Measurements from ENCODE around the gene LORICRIN.

The LORICRIN gene

DNA sequence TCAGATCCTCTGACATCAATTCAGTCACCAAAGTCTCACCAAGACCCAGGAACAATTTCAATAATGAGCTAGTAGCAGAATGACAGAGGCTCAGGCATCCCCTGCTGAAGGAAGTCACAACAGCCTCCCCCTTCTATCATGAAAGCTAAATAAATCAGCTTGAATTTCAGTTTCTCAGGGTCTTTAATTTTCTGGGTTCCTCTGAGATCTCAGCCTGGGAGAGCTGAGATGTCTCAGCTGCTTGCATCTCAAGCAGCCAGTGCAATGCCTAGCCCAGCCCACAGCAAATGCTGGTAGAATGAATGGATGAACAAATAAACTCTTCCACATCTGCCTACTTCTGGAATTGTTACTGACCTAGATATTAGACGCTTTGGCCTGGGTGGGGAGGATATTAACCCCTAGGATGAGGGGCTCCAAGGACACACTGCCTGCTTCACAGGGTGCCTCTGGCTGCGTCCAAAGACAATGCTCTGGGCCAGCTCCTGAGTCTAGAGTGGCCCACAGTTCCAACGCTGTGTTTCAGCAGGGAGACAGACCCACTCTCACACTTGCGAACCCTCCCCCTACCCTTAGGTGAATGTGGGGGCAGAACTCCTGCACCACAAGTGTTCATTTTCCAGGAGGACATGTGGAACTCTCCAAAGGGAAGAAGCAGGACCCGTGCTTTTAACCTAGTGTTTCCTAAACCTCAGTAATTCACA lies 11.2 kb upstream of the LORICRIN start:
- no peak for DNase-seq (ENCODE audit: low read depth in 3 of 3, low spot score in 1 of 3)

DNA sequence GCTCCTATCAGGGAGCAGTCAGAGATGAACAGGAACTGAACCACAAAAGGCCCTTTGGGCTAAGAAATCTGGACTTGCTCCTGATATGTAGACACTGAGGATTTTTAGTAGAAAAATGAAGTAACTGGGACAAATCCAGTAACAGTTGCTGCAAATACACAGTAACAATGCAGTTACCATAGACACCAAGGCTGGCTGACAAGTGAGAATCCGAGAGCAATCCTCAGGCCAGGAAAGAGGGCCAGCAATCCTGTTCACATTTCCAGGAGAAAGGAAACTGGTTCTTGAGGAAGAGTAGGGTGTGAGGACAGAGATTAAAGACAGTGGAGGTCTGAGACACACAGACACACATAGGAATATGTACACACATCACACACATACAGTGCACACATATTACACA lies 9.3 kb upstream of the LORICRIN start:
- no peak for DNase-seq (ENCODE audit: low read depth in 3 of 3, low spot score in 1 of 3)

DNA sequence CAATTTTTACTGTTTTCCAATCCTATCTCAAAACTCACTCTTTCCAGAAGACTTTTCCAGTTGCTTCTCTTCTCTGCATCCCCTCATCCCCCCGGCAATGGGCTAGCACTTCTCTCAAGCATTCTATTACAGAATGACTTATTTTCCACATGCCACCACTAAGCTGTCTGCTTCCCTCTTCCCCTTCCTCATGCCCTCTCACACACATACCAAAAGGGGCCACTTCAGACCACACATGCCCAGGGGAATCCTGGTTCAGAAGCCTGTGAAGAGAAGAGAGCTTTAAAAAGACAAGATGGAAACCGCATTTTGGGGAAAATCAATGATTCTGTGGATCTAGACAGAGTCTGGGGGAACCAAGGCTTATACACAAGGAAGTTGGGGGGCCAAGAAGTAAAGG lies 8.4 kb upstream of the LORICRIN start:
- DNase-seq (ENCODE audit: low read depth in 3 of 3, low spot score in 1 of 3), result no peak

GRCh38 chr1:153251562-153251961 lies 7.9 kb upstream of the LORICRIN start:
- DNase-seq (ENCODE audit: low read depth in 3 of 3, low spot score in 1 of 3), result no peak

- no peak for DNase-seq (ENCODE audit: low read depth in 3 of 3, low spot score in 1 of 3)
These were observed 7.5 kb upstream of the LORICRIN start for GRCh38 chr1:153251988-153252387.

DNA sequence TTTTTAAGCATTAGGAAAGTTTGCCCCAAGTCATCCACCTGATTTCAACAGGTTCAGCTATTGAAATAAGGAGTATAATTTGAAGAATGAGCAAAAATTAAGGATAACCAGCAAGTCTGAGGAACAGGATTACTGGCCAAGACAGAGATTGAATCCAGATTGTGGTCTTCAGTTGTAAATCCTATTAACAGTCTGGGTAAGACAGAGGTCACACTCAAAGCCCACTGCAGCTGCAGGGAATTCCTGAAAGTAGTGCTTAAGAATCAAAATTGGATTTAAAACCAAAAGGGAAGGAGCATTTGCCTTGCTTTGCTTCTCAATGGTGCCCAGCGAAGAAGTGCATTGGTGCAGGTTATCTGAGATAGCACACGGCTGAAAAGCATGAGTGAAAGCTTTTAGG lies 6.4 kb upstream of the LORICRIN start:
- no peak for DNase-seq (ENCODE audit: low read depth in 3 of 3, low spot score in 1 of 3)

- no peak for DNase-seq (ENCODE audit: low read depth in 3 of 3, low spot score in 1 of 3)
These were observed 5.8 kb upstream of the LORICRIN start for GRCh38 chr1:153253693-153254092.

- DNase-seq (ENCODE audit: low read depth in 3 of 3, low spot score in 1 of 3), result peak in 1 of 3 donors; percentile 2
These were observed 1.2 kb downstream of the LORICRIN start for GRCh38 chr1:153260585-153261280.

DNA sequence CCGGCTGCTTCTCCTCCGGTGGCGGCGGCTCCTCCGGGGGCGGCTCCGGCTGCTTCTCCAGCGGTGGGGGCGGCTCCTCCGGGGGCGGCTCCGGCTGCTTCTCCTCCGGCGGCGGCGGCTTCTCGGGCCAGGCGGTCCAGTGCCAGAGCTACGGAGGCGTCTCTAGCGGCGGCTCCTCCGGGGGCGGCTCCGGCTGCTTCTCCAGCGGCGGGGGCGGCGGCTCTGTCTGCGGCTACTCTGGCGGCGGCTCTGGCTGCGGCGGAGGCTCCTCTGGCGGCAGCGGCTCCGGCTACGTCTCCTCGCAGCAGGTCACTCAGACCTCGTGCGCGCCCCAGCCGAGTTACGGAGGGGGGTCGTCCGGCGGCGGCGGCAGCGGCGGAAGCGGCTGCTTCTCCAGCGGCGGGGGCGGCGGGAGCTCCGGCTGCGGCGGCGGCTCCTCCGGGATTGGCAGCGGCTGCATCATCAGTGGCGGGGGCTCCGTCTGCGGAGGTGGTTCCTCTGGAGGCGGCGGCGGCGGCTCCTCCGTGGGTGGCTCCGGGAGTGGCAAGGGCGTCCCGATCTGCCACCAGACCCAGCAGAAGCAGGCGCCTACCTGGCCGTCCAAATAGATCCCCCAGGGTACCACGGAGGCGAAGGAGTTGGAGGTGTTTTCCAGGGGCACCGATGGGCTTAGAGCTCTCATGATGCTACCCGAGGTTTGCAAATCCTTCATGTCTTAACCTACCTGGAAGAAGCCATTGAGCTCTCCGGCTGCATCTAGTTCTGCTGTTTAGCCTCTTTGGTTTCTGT lies 2.0 kb downstream of the LORICRIN start:
- DNase-seq (ENCODE audit: low read depth in 3 of 3, low spot score in 1 of 3), result peak in 2 of 3 donors; percentile 16 to 21

GRCh38 chr1:153262070-153262366 lies 2.5 kb downstream of the LORICRIN start:
- DNase-seq (ENCODE audit: low read depth in 3 of 3, low spot score in 1 of 3), result no peak

DNA sequence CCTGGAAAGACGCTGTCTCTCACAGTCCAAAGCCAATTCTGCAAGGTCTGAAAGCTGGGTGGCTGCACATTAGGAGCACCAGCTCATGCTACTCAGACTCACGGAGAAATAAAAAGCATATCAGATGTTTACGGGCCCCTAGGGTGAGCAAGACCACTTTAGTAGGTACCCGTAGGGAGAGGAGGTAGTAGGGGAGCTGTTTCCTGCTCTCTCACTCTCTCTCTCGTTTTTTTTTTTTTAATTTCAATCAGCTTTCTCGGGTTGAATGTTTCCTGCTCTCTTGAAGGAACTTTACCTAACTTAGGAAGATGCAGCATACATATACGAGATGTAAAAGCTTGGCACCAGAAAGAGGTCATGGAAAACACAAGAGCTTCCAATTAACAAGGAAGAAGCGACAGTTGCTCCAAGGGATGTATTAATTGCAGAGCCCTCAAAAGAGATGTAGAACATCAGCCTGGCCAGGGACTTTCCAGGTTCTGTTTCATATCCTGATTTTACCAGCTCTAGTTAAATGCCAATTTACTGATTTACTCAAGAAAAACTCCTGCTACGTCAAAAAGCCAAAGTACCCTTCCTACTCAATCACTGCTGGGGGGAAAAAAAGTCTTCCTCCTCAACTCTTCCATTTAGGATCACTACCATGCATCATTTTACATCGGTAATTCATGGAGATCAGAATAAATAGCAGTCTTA lies 3.1 kb downstream of the LORICRIN start:
- no peak for DNase-seq (ENCODE audit: low read depth in 3 of 3, low spot score in 1 of 3)

- no peak for DNase-seq (ENCODE audit: low read depth in 3 of 3, low spot score in 1 of 3)
These were observed 6.0 kb downstream of the LORICRIN start for GRCh38 chr1:153265457-153265856.

DNA sequence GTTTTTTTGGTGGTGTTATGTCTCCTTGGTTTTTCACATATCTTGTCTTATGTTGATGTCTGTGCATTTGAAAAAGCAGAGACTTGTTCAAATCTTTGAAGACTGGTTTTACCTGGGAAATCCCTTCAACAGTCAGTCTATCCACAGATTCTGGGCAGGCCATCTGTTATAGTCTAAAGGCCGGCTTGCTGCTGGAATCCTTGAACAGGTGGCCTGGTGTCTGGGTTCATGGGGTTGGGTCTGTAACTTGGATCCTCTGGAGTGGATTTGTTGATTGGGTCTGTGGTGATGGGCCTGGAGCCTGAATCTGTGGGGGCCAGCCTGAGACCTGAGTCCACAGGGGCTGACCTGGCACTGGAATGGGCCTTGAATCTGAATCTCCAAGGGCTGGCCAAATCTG lies 12.2 kb downstream of the LORICRIN start:
- DNase-seq (ENCODE audit: low read depth in 3 of 3, low spot score in 1 of 3), result no peak

GRCh38 chr1:153272186-153272585 lies 12.7 kb downstream of the LORICRIN start:
- no peak for DNase-seq (ENCODE audit: low read depth in 3 of 3, low spot score in 1 of 3)

DNA sequence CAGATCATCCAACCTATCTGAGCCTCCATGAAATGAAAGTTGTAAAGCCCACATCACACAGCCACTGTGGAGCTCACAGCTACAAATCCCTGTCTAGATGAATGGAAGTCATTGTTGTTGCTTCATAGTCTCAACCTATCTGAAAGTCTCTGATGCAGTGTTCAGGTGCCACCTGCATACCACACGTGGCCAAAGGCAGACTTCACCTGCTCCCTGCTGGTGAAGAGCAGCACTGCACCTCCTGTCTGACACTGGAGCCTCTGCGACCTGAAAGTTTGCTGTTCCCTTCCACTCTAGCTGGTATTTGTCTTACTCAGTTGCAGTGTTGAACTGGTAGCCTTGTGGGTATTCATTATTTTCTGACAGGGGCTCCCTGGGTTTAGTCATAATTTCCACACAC lies 18.4 kb downstream of the LORICRIN start:
- DNase-seq (ENCODE audit: low read depth in 3 of 3, low spot score in 1 of 3), result peak in 1 of 3 donors; percentile 27

DNA sequence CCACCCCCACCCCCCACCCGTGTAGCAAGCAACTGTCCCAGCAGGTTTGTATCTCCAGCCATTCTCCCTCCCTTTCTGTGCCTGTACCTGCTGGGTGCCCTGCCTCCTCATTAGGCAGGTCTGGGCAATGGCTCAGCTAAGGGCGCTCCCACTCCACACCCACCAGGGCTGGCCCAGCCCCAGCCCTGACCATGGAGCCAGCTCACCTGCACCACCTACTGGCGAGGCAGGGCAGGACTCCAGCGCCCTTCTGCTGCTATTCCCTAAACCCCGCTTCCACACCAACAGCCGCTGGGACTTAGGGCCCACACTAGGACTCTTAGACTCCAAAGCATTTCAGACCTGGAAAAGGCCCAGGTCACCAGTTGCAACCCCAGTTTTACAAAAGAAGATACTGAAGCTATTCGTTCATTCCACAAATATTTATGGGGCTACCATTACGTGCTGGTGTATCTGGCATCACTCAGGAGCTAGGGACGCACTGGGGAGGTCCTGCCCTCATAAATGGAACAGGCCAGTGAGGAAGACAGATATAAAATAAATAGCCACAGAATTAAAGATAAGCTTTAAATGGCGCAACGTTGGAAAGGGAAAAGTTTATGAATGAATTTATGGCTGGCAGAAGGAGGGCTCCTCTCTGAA lies 29.3 kb downstream of the LORICRIN start:
- no peak for DNase-seq (ENCODE audit: low read depth in 3 of 3, low spot score in 1 of 3)

DNA sequence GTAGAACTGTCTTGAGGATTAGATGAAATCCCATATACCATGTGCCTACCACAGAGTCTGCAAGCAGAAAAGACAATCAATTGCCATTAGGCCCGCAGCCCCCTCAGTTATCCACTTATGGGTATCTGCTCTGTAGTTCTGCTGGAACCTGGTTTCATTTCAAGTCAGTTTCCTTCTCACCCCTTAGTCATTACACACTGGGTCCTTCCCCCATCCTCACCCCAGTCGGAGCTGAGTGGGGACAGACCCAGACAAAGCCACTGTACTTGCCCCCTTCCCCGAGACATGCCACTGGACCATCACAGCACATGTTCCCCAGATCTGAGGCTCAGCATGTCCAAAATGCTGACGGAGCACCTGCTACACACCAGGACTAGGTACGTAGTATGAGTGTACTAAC lies 32.0 kb downstream of the LORICRIN start:
- no peak for DNase-seq (ENCODE audit: low read depth in 3 of 3, low spot score in 1 of 3)

DNA sequence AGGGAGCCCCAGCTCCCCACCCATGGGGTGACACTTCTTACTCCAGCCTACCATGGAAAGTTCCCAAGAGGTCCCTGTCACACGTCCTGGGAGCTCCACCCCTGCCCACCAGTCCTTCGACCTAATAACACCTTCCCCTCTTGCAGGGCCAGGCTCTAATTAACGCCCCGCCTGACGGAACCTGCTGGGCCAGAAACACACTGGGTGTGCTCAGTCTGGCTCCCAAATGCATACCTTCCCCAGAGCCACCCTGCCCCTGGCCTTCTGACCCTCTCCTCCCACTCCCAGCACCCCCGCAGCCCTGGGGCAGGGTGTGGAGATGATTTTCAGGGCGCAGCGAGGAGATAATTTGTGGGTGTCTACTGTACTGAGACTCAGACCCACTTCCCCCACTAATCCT lies 32.7 kb downstream of the LORICRIN start:
- DNase-seq (ENCODE audit: low read depth in 3 of 3, low spot score in 1 of 3), result no peak

DNA sequence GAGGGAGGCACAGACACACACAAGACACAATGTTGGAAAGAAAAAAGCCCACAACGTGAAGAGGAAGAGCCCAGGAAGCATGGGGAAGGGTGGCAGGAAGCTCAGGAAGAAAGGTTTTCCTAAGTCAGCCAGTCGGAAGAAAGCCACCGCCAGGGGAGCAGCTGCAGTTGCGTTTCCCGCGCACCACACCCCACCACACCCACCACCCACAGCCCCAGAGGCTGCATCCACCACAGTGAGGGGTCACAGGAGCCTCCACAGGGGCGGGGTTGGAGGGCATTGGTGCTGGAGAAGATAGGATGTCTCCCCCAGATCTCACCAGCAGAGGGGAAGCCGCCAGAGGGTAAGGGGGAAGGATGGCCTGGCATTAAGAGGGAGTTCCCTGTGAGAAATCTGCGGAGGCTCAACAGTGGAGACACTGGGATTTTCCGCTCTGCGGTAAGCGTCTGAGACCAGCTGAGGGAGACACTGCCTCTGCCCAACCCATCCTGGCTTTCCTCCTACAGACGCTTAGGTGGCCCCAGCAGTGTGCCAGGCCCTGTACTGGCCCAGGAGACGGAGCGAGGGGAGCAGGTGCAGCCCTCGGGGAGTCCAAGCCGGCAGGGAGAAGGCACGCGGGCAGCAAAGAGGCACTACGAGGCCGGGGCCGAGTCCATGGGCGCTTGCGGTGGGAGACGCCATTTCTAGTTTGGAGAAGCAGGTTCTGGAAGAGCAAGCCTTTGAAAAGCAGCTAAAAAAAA lies 33.4 kb downstream of the LORICRIN start:
- DNase-seq (ENCODE audit: low read depth in 3 of 3, low spot score in 1 of 3), result no peak

GRCh38 chr1:153293480-153293775 lies 33.9 kb downstream of the LORICRIN start:
- no peak for DNase-seq (ENCODE audit: low read depth in 3 of 3, low spot score in 1 of 3)

- DNase-seq (ENCODE audit: low read depth in 3 of 3, low spot score in 1 of 3), result no peak
These were observed 34.4 kb downstream of the LORICRIN start for GRCh38 chr1:153293851-153294250.
